HepG2 (cell line): ENCODE results near the gene CDC34. TPM values are rescaled to one million over a fixed set of nuclear protein-coding genes. Genes with fewer than 3 reads are reported as not detected.
A peak's percentile ranks its signal among the peaks of the same experiment; 100 is the strongest.

Experiments used
- FOSL2 ChIP-seq: sonication (generic); formaldehyde crosslinking; IDR thresholded peaks from 2 replicates; pipeline ENCODE4 v1.4.0; 2020; ENCODE audit warnings: missing genetic modification reagents
- FOXK2 ChIP-seq: fragments of 450-650 bp; IDR thresholded peaks from 2 replicates; pipeline ENCODE4 v1.6.1; 2016
- HHEX ChIP-seq: IDR thresholded peaks from 2 replicates; pipeline ENCODE4 v1.6.1; 2016; ENCODE audit warnings: control low read depth
- IRX3 ChIP-seq: sonication (generic); formaldehyde crosslinking; IDR thresholded peaks from 2 replicates; pipeline ENCODE4 v1.8.1; 2023; ENCODE audit warnings: mild to moderate bottlenecking, low read depth, missing genetic modification reagents, borderline replicate concordance
- MAZ ChIP-seq, 2 experiments: sonication (generic) in 1 of 2; formaldehyde crosslinking in 1 of 2; IDR thresholded peaks; 2 replicates each; pipeline versions ENCODE4 v1.5.0 to v1.6.1; 2012 to 2020; ENCODE audit warnings: low read depth in 2 of 2, mild to moderate bottlenecking in 2 of 2, borderline replicate concordance in 1 of 2, improper control_type of control experiment in 1 of 2, low read length in 1 of 2, missing genetic modification reagents in 1 of 2, moderate library complexity in 1 of 2
- SALL1 ChIP-seq: sonication (generic); formaldehyde crosslinking; IDR thresholded peaks from 2 replicates; pipeline ENCODE4 v1.8.0; 2022; ENCODE audit warnings: mild to moderate bottlenecking, missing genetic modification reagents
- STAT5B ChIP-seq: sonication (generic); formaldehyde crosslinking; IDR thresholded peaks from 2 replicates; pipeline ENCODE4 v1.4.0; 2020; ENCODE audit warnings: missing genetic modification reagents
- XRCC5 ChIP-seq: fragments of 200-400 bp; formaldehyde crosslinking; optimal IDR thresholded peaks from 2 replicates; pipeline ENCODE3; 2017; ENCODE audit warnings: mild to moderate bottlenecking, low read length
- ZBTB34 ChIP-seq: sonication (generic); formaldehyde crosslinking; IDR thresholded peaks from 2 replicates; pipeline ENCODE4 v1.8.0; 2022; ENCODE audit warnings: mild to moderate bottlenecking, missing genetic modification reagents
- ZBTB7B ChIP-seq: sonication (generic); formaldehyde crosslinking; IDR thresholded peaks from 2 replicates; pipeline ENCODE4 v1.4.0; 2020; ENCODE audit warnings: missing genetic modification reagents
- ZFP62 ChIP-seq: sonication (generic); formaldehyde crosslinking; IDR thresholded peaks from 2 replicates; pipeline ENCODE4 v1.4.0; 2020; ENCODE audit warnings: missing genetic modification reagents
- ZNF205 ChIP-seq: IDR thresholded peaks from 2 replicates; pipeline ENCODE4 v1.6.1; 2018; ENCODE audit warnings: missing biosample characterization, missing genetic modification reagents
- ZNF552 ChIP-seq: sonication (generic); formaldehyde crosslinking; IDR thresholded peaks from 2 replicates; pipeline ENCODE4 v1.9.0; 2022; ENCODE audit warnings: missing genetic modification reagents, mild to moderate bottlenecking, borderline replicate concordance
- ZNF816 ChIP-seq: sonication (generic); formaldehyde crosslinking; IDR thresholded peaks from 2 replicates; pipeline ENCODE4 v1.8.0; 2022; ENCODE audit warnings: missing genetic modification reagents, mild to moderate bottlenecking, borderline replicate concordance
- ZNF83 ChIP-seq: sonication (generic); formaldehyde crosslinking; IDR thresholded peaks from 2 replicates; pipeline ENCODE4 v1.4.0; 2020; ENCODE audit warnings: missing genetic modification reagents, mild to moderate bottlenecking, borderline replicate concordance
- ZSCAN21 ChIP-seq: sonication (generic); formaldehyde crosslinking; IDR thresholded peaks from 2 replicates; pipeline ENCODE4 v1.8.0; 2022; ENCODE audit warnings: mild to moderate bottlenecking, missing genetic modification reagents, moderate library complexity, borderline replicate concordance
- ZSCAN25 ChIP-seq: sonication (generic); formaldehyde crosslinking; IDR thresholded peaks from 2 replicates; pipeline ENCODE4 v1.8.0; 2022; ENCODE audit warnings: mild to moderate bottlenecking, missing genetic modification reagents
- polyA plus RNA-seq, 8 experiments: library from polyadenylated mRNA; depleted of rRNA in 3 of 8; stranded (reverse) in 7 of 8; unstranded in 1 of 8; fragments of >200 nt; fragmentation: Illumina TruSeq in 4 of 8; extraction: Trizol in 4 of 8; gene quantifications; 2 replicates each; pipeline versions ENCODE4 v1.2.1 to v1.2.3, GENCODE V29; 2011 to 2016; ENCODE audit warnings: low read depth in 4 of 8, missing spikeins in 1 of 8, mixed read lengths in 1 of 8; ENCODE audit not compliant: insufficient read depth in 1 of 8
- total RNA-seq, 5 experiments: library from RNA; depleted of rRNA; stranded (reverse); fragments of >200 nt; fragmentation: Illumina TruSeq; extraction: Trizol; gene quantifications; 2 replicates each; pipeline ENCODE4 v1.2.3, GENCODE V29; 2016; ENCODE audit warnings: low read depth in 1 of 5
- TF ChIP-seq, protein P1 (sequence below): sonication (generic); formaldehyde crosslinking; conservative IDR thresholded peaks from 2 replicates; pipeline ENCODE4 v1.4.0; 2020; ENCODE audit warnings: mild to moderate bottlenecking, missing genetic modification reagents, moderate library complexity
- TF ChIP-seq, protein P2 (sequence below): sonication (generic); formaldehyde crosslinking; IDR thresholded peaks from 2 replicates; pipeline ENCODE4 v1.5.0; 2020; ENCODE audit warnings: missing genetic modification reagents, mild to moderate bottlenecking, borderline replicate concordance
- TF ChIP-seq, protein P3 (sequence below): sonication (generic); formaldehyde crosslinking; IDR thresholded peaks from 2 replicates; pipeline ENCODE4 v1.4.0; 2020; ENCODE audit warnings: low read depth, mild to moderate bottlenecking, missing genetic modification reagents

The CDC34 gene
- total and polyA plus RNA-seq, 2 of the 13 experiments (the other 11 are each of a cell fraction or from before 2014, with no cell fraction given), result 138 to 150 TPM

- TF ChIP-seq ZNF816 (peak; percentile 44; the same call in 1 of the 2 replicates), MAZ (IDR thresholded peaks at IDR 0.05; ENCODE audit: borderline replicate concordance, low read depth, low read length) (no peak), MAZ (CRISPR knock-in tag; IDR thresholded peaks at IDR 0.05; ENCODE audit: low read depth) (peak; percentile 51; the same call in 1 of the 2 replicates), ZNF205 (CRISPR knock-in tag) (no peak), FOSL2 (CRISPR knock-in tag) (no peak), ZSCAN25 (CRISPR knock-in tag) (no peak; the same call in 1 of the 2 replicates), ZNF83 (CRISPR knock-in tag) (no peak), IRX3 (CRISPR knock-in tag) (0 out of 2 replicates have a peak, but pooled peaks have one; percentile 39), XRCC5 (peak; percentile 63), STAT5B (CRISPR knock-in tag) (no peak), ZBTB34 (CRISPR knock-in tag) (0 out of 2 replicates have a peak, but pooled peaks have one; percentile 24), FOXK2 (no peak), ZBTB7B (CRISPR knock-in tag) (peak; percentile 84), SALL1 (CRISPR knock-in tag) (peak; percentile 70), ZSCAN21 (CRISPR knock-in tag) (peak; percentile 67; the same call in 1 of the 2 replicates), HHEX (no peak), ZNF552 (peak; percentile 71; the same call in 1 of the 2 replicates), ZFP62 (CRISPR knock-in tag) (no peak)
- TF ChIP-seq, protein P1, sequence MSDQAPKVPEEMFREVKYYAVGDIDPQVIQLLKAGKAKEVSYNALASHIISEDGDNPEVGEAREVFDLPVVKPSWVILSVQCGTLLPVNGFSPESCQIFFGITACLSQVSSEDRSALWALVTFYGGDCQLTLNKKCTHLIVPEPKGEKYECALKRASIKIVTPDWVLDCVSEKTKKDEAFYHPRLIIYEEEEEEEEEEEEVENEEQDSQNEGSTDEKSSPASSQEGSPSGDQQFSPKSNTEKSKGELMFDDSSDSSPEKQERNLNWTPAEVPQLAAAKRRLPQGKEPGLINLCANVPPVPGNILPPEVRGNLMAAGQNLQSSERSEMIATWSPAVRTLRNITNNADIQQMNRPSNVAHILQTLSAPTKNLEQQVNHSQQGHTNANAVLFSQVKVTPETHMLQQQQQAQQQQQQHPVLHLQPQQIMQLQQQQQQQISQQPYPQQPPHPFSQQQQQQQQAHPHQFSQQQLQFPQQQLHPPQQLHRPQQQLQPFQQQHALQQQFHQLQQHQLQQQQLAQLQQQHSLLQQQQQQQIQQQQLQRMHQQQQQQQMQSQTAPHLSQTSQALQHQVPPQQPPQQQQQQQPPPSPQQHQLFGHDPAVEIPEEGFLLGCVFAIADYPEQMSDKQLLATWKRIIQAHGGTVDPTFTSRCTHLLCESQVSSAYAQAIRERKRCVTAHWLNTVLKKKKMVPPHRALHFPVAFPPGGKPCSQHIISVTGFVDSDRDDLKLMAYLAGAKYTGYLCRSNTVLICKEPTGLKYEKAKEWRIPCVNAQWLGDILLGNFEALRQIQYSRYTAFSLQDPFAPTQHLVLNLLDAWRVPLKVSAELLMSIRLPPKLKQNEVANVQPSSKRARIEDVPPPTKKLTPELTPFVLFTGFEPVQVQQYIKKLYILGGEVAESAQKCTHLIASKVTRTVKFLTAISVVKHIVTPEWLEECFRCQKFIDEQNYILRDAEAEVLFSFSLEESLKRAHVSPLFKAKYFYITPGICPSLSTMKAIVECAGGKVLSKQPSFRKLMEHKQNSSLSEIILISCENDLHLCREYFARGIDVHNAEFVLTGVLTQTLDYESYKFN (CRISPR knock-in tag), result peak; percentile 53; the same call in 1 of the 2 replicates
- TF ChIP-seq, protein P2, sequence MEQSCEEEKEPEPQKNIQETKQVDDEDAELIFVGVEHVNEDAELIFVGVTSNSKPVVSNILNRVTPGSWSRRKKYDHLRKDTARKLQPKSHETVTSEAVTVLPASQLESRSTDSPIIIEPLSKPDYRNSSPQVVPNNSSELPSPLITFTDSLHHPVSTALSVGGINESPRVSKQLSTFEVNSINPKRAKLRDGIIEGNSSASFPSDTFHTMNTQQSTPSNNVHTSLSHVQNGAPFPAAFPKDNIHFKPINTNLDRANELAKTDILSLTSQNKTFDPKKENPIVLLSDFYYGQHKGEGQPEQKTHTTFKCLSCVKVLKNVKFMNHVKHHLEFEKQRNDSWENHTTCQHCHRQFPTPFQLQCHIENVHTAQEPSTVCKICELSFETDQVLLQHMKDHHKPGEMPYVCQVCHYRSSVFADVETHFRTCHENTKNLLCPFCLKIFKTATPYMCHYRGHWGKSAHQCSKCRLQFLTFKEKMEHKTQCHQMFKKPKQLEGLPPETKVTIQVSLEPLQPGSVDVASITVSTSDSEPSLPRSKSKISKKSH (CRISPR knock-in tag), result peak; percentile 65; the same call in 1 of the 2 replicates
- TF ChIP-seq, protein P3, sequence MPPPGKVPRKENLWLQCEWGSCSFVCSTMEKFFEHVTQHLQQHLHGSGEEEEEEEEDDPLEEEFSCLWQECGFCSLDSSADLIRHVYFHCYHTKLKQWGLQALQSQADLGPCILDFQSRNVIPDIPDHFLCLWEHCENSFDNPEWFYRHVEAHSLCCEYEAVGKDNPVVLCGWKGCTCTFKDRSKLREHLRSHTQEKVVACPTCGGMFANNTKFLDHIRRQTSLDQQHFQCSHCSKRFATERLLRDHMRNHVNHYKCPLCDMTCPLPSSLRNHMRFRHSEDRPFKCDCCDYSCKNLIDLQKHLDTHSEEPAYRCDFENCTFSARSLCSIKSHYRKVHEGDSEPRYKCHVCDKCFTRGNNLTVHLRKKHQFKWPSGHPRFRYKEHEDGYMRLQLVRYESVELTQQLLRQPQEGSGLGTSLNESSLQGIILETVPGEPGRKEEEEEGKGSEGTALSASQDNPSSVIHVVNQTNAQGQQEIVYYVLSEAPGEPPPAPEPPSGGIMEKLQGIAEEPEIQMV (CRISPR knock-in tag), result 0 out of 2 replicates have a peak, but pooled peaks have one; percentile 32
Measured at GRCh38 chr19:531009-531752, 379 bp upstream of the CDC34 start (continued).
